ENCODE results near the gene SLC2A11. TPM values are rescaled to one million over a fixed set of nuclear protein-coding genes. Genes with fewer than 3 reads are reported as not detected.

Gene SLC2A11
- polyA plus RNA-seq, 4 donors, result 3.6 to 17.8 (median 6.0) TPM

DNA sequence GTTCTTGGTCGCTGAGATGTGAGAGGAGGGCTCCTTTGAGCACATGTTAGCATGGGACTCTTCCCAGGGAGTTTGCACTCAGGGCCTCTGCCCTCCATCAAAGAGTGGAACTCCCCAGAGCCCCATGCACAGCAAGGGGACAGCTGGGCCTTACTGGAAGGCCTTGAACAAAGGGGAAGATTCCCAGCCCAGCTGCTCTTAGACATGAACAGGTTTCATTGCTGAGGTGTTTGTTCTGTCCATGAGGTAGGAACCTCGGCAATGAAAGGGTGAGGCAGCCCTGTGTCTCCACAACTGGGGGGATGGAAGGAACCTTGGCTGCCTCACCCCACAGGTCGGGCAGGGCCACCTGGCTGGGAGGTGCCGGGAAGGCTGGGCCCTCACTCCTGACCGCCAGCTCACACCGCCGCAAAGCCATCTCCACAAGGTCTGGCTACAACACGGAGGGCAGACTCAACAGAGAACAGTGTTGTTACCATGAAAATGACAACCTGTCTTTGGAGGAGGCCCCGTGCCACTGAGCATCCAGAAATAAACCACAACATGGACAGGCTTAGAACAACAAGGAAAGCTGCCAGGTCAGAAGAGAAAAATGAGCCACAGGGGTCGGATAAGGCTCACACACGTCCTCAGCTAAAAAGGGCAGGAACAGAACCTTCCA lies 22.1 kb upstream of the SLC2A11 start:
- Histone ChIP-seq H3K4me1 (ENCODE audit: control insufficient read depth in 3 of 3, insufficient read depth in 2 of 3, low read depth in 1 of 3, low read length in 2 of 3) (peaks cover 0 to 15% (median 0%) of the 10 kb centered on the region in 3 donors), H3K36me3 (ENCODE audit: control insufficient read depth in 3 of 3, insufficient read depth in 2 of 3, low read depth in 1 of 3, low read length in 3 of 3) (peaks cover 3 to 73% (median 6%) of the 10 kb centered on the region in 3 donors), H3K27me3 (ENCODE audit: control insufficient read depth in 3 of 3, insufficient read depth in 3 of 3, low read length in 3 of 3) (peaks cover 0 to 3% (median 0%) of the 10 kb centered on the region in 3 donors), H3K27ac (ENCODE audit: low read depth in 1 of 3, low read length in 2 of 3) (no peak overlapping the region), H3K9me3 (ENCODE audit: control insufficient read depth in 2 of 2, insufficient read depth in 1 of 2, low read depth in 1 of 2, low read length in 1 of 2) (no peaks in the 10 kb centered on the region), H3K4me3 (ENCODE audit: low read depth in 1 of 3, low read length in 3 of 3) (no peak overlapping the region)
- 61 to 68% (median 64%) methylated on average over 11 of the region's 11 CpGs for WGBS, 3 donors
- FAIRE-seq (no peak), DNase-seq (no peak)

DNA sequence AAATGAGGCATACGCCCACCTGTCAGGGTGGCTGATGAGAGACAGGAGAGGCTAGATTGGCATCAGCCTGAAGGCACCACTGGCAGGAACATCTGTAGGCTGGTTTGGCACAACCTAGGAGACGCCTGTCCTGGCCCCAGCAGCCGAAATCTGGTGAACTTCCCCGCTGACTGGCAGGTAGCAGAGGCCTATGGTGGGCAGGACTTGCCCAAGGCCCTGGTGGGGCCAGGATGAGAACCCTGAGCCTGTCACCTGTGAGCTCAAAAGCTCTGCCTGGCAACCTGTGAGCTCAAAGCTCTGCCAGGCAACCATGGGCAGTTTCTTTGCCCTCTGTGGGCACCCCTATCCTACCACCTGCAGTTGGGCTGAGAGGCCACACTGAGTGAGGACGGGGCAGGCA lies 21.4 kb upstream of the SLC2A11 start:
- peaks cover 3 to 68% (median 6%) of the 10 kb centered on the region in 3 donors for H3K36me3 ChIP-seq (ENCODE audit: control insufficient read depth in 3 of 3, insufficient read depth in 2 of 3, low read depth in 1 of 3, low read length in 3 of 3)
- FAIRE-seq, result no peak
- no peak overlapping the region for H3K27ac ChIP-seq (ENCODE audit: low read depth in 1 of 3, low read length in 2 of 3)
- peaks cover 0 to 15% (median 0%) of the 10 kb centered on the region in 3 donors for H3K4me1 ChIP-seq (ENCODE audit: control insufficient read depth in 3 of 3, insufficient read depth in 2 of 3, low read depth in 1 of 3, low read length in 2 of 3)
- peaks cover 0 to 3% (median 0%) of the 10 kb centered on the region in 3 donors for H3K27me3 ChIP-seq (ENCODE audit: control insufficient read depth in 3 of 3, insufficient read depth in 3 of 3, low read length in 3 of 3)
- no peaks in the 10 kb centered on the region for H3K9me3 ChIP-seq (ENCODE audit: control insufficient read depth in 2 of 2, insufficient read depth in 1 of 2, low read depth in 1 of 2, low read length in 1 of 2)
- no peak overlapping the region for H3K4me3 ChIP-seq (ENCODE audit: low read depth in 1 of 3, low read length in 3 of 3)
- WGBS, 3 donors, result 72 to 97% (median 85%) methylated on average over 4 to 5 of the region's 5 CpGs
- DNase-seq, result no peak

DNA sequence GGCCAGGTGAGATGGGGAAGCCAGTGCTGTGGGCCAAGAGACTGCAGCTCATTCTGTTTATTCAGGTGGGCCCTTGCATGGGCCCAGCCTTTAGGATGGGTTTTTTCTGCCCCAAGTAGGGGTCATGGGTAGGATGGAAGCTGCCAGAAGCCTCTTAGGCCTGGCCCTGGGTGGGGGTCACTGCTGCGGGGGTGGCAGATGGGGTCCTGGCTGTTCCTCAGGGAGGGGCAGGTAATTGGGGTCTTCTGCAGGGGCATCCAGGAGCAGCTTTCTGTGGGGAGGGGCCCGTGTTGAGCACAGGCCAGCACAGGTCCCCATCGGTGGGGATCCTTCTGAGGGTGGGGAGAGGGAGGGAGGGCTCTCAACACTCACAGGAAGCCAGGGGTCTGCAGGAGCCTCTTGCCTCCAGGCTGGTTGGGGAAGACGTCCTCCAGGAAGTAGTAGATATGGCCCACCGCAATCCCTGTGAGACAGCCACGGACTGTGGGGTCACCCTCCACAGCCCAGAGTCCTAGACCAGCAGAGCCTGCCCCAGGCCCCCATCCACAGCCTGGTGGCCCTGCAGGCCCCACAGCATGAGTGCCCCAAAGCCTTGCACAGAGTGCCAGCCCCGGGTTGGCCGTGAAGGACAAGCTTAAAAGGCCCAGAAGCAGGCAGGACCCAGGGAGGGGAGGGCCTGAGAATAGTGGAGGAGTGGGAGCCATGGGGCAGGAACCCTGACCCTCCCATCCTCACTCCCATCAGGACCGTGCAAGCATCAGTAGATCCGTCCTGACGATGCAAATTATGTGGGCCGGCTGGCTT lies 20.8 kb upstream of the SLC2A11 start:
- no peak overlapping the region for H3K4me3 ChIP-seq (ENCODE audit: low read depth in 1 of 3, low read length in 3 of 3)
- WGBS, 3 donors, result 70 to 85% (median 77%) methylated on average over 12 of the region's 12 CpGs
- H3K36me3 ChIP-seq (ENCODE audit: control insufficient read depth in 3 of 3, insufficient read depth in 2 of 3, low read depth in 1 of 3, low read length in 3 of 3), result peaks cover 3 to 62% (median 6%) of the 10 kb centered on the region in 3 donors
- no peaks in the 10 kb centered on the region for H3K9me3 ChIP-seq (ENCODE audit: control insufficient read depth in 2 of 2, insufficient read depth in 1 of 2, low read depth in 1 of 2, low read length in 1 of 2)
- no peak overlapping the region for H3K27ac ChIP-seq (ENCODE audit: low read depth in 1 of 3, low read length in 2 of 3)
- peaks cover 0 to 15% (median 0%) of the 10 kb centered on the region in 3 donors for H3K4me1 ChIP-seq (ENCODE audit: control insufficient read depth in 3 of 3, insufficient read depth in 2 of 3, low read depth in 1 of 3, low read length in 2 of 3)
- H3K27me3 ChIP-seq (ENCODE audit: control insufficient read depth in 3 of 3, insufficient read depth in 3 of 3, low read length in 3 of 3), result peaks cover 0 to 3% (median 0%) of the 10 kb centered on the region in 3 donors
- no peak for DNase-seq
- no peak for FAIRE-seq

DNA sequence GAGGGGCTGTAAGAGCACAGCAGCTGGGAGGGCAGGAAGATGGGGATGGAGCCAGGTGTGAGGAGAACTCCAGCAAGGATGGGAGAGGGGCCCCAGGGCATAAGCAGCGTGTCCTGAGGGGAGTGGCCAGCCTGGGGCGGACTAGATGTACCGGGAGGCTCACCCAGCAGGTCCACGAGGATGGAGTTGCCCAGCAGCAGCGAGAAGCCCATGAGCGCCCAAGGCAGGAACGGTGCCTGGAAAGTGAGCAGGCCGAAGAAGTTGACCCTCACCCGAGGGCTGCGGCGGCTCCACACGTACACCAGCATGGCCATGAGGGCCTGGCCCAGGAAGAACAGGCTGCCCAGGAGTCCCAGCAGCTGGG lies 20.2 kb upstream of the SLC2A11 start:
- DNase-seq, result no peak
- Histone ChIP-seq H3K36me3 (ENCODE audit: control insufficient read depth in 3 of 3, insufficient read depth in 2 of 3, low read depth in 1 of 3, low read length in 3 of 3) (peaks cover 3 to 56% (median 6%) of the 10 kb centered on the region in 3 donors), H3K27ac (ENCODE audit: low read depth in 1 of 3, low read length in 2 of 3) (no peak overlapping the region), H3K4me3 (ENCODE audit: low read depth in 1 of 3, low read length in 3 of 3) (no peak overlapping the region), H3K4me1 (ENCODE audit: control insufficient read depth in 3 of 3, insufficient read depth in 2 of 3, low read depth in 1 of 3, low read length in 2 of 3) (peaks cover 0 to 15% (median 0%) of the 10 kb centered on the region in 3 donors), H3K9me3 (ENCODE audit: control insufficient read depth in 2 of 2, insufficient read depth in 1 of 2, low read depth in 1 of 2, low read length in 1 of 2) (no peaks in the 10 kb centered on the region), H3K27me3 (ENCODE audit: control insufficient read depth in 3 of 3, insufficient read depth in 3 of 3, low read length in 3 of 3) (peaks cover 0 to 6% (median 0%) of the 10 kb centered on the region in 3 donors)
- 83 to 86% (median 85%) methylated on average over 12 of the region's 12 CpGs for WGBS, 3 donors
- FAIRE-seq, result no peak

DNA sequence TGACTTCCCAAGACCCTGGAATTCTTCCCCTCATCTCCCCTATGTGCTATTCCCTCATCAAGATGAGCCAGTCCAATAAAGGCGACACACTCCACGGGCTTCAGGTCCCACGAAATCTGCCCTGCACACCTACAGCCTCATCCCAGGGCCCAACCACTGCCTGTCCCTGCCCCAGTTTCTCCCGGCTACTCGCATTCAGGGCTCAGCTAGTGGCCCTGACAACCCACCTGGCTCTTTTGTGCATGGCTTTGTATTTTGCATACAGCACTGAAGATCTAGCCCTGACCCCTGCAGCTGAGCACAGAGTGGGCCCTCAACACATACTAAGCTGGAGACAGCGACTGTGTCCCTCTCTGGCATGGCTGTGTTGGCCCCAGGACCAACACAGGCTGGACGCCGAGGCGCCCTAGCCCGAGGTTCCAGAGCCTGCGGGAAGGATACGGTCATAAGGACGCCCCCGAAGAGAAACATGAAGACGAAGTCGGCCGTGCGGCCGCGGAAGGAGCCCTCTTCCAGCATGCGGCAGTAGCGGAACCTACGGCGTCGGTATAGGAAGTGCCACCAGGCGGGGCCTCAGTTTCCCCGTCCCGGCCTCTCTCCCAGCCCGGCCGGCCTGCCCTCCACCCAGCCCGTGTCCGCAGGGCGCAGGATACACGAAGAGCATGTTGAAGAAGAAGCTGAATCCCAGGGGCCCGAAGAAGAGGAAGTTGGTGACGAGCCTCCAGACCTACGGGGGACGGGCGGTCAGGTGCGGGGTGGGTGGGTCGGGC lies 19.6 kb upstream of the SLC2A11 start:
- Histone ChIP-seq H3K27me3 (ENCODE audit: control insufficient read depth in 3 of 3, insufficient read depth in 3 of 3, low read length in 3 of 3) (peaks cover 0 to 8% (median 0%) of the 10 kb centered on the region in 3 donors), H3K27ac (ENCODE audit: low read depth in 1 of 3, low read length in 2 of 3) (peak overlapping the region in 1 of 3 donors; percentile 48), H3K36me3 (ENCODE audit: control insufficient read depth in 3 of 3, insufficient read depth in 2 of 3, low read depth in 1 of 3, low read length in 3 of 3) (peaks cover 3 to 50% (median 6%) of the 10 kb centered on the region in 3 donors), H3K9me3 (ENCODE audit: control insufficient read depth in 2 of 2, insufficient read depth in 1 of 2, low read depth in 1 of 2, low read length in 1 of 2) (no peaks in the 10 kb centered on the region), H3K4me3 (ENCODE audit: low read depth in 1 of 3, low read length in 3 of 3) (peak overlapping the region; percentile 35 to 64 (median 58)), H3K4me1 (ENCODE audit: control insufficient read depth in 3 of 3, insufficient read depth in 2 of 3, low read depth in 1 of 3, low read length in 2 of 3) (peaks cover 0 to 15% (median 0%) of the 10 kb centered on the region in 3 donors)
- DNase-seq (no peak), FAIRE-seq (no peak)
- WGBS, 3 donors, result 25 to 37% (median 32%) methylated on average over 37 to 41 of the region's 41 CpGs

DNA sequence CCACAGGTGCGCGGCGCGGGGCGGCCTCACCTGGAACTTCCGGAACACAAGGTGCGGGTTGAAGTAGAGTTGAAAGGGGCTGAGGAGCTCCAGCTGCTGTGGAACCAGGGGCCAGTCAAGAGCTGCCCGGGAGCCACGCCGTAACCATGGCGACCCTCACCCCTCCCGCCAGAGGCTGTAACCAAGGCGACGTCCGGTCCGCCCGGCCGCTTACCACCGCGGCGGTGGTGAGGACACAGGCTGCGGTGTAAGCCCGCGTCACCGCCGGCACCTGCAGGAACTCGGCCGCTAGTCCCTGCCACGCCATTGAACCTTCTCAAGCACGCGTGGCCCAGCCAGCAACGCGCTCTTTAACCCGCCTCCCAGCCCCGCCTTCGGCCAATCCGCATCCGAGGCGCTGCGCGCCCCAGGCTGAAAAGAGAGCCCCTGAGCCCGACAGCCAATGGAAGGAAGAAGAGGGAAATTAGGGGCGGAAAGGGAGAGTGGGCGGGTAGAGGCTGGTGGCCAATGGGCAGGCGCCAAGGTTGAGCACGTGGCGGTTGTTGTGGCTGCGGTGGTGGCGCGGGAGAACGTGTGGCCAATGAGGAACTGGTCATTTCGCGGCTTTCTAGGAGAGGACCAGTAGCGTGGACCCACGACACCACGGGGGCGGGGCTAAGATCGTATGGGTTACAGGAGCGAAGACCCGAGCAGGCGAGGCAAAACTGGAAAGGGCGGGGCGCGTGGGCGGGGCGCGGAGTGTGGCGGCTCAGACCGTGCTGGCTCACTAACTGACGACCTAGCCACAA lies 18.8 kb upstream of the SLC2A11 start, which contains the start of gene DERL3:
DERL3 (minus strand) TSS at position 326 of the 788 bp plus-strand sequence; CDS start at position 307, 19 bp downstream.
- peak; percentile 97 to 99 for DNase-seq
- WGBS, 3 donors, result 0 to 2% (median 1%) methylated on average over 55 to 70 of the region's 70 CpGs
- H3K36me3 ChIP-seq (ENCODE audit: control insufficient read depth in 3 of 3, insufficient read depth in 2 of 3, low read depth in 1 of 3, low read length in 3 of 3), result peaks cover 3 to 42% (median 4%) of the 10 kb centered on the region in 3 donors

DNA sequence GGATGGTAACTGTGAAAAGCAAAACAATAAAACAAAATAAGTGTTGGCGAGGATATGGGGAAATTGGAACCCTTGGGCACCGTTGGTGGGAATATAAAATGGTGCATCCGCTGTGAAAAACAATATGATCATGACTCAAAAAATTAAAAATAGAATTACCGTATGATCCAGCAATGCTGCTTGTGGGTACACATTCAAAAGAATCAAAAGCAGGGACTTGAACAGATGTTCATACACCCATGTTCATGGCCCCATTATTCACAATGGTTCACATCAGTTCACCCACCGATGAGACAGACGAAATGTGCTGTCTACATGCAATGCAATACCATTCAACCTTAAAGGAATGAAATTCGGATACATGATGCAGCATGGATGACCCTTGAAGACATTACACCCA lies 17.6 kb upstream of the SLC2A11 start:
- FAIRE-seq (no peak), DNase-seq (no peak)
- Histone ChIP-seq H3K4me3 (ENCODE audit: low read depth in 1 of 3, low read length in 3 of 3) (no peak overlapping the region), H3K9me3 (ENCODE audit: control insufficient read depth in 2 of 2, insufficient read depth in 1 of 2, low read depth in 1 of 2, low read length in 1 of 2) (no peaks in the 10 kb centered on the region), H3K27me3 (ENCODE audit: control insufficient read depth in 3 of 3, insufficient read depth in 3 of 3, low read length in 3 of 3) (peaks cover 0 to 8% (median 0%) of the 10 kb centered on the region in 3 donors), H3K36me3 (ENCODE audit: control insufficient read depth in 3 of 3, insufficient read depth in 2 of 3, low read depth in 1 of 3, low read length in 3 of 3) (peaks cover 0 to 31% (median 2%) of the 10 kb centered on the region in 3 donors), H3K4me1 (ENCODE audit: control insufficient read depth in 3 of 3, insufficient read depth in 2 of 3, low read depth in 1 of 3, low read length in 2 of 3) (peaks cover 0 to 22% (median 4%) of the 10 kb centered on the region in 3 donors), H3K27ac (ENCODE audit: low read depth in 1 of 3, low read length in 2 of 3) (no peak overlapping the region)
- 82 to 83% (median 82%) methylated on average over 7 of the region's 7 CpGs for WGBS, 3 donors

More for the DNA sequence above, 18.8 kb upstream of the SLC2A11 start, which contains the start of gene DERL3:
- FAIRE-seq, result no peak
- H3K4me1 ChIP-seq (ENCODE audit: control insufficient read depth in 3 of 3, insufficient read depth in 2 of 3, low read depth in 1 of 3, low read length in 2 of 3), result peaks cover 0 to 15% (median 0%) of the 10 kb centered on the region in 3 donors
- peaks cover 0 to 8% (median 0%) of the 10 kb centered on the region in 3 donors for H3K27me3 ChIP-seq (ENCODE audit: control insufficient read depth in 3 of 3, insufficient read depth in 3 of 3, low read length in 3 of 3)
- peak within 1 kb of the TSS; percentile 35 to 64 (median 58) for H3K4me3 ChIP-seq (ENCODE audit: low read depth in 1 of 3, low read length in 3 of 3)
- H3K27ac ChIP-seq (ENCODE audit: low read depth in 1 of 3, low read length in 2 of 3), result peak within 1 kb of the TSS in 1 of 3 donors; percentile 56
- no peaks in the 10 kb centered on the region for H3K9me3 ChIP-seq (ENCODE audit: control insufficient read depth in 2 of 2, insufficient read depth in 1 of 2, low read depth in 1 of 2, low read length in 1 of 2)

Data from small intestine (tissue), 7 donors.